ENCODE results near the gene CNTLN.

GRCh38 chr9:17477816-17478215 is 343.0 kb downstream of the CNTLN start:
- TF ChIP-seq POLR2AphosphoS5 (IDR thresholded peaks at IDR 0.05) (no peak), CTCF (IDR thresholded peaks at IDR 0.05) (no peak)
